Suppressor macrophage treated with lipopolysaccharide for 4 hours (primary cell): Measurements from ENCODE around the gene NSMF.
"Not testable (repeated sequence)": the region's sequence is repeated elsewhere in the genome, so short reads cannot be mapped to it uniquely, and the experiment has no call there.

Experiments
- DNase-seq: peaks from one replicate; pipeline ENCODE4 v3.0.0-alpha.2; 2020

NSMF gene

GRCh38 chr9:137474271-137474670, 15.1 kb upstream of the NSMF start:
- no peak for DNase-seq

GRCh38 chr9:137470785-137471184, 11.7 kb upstream of the NSMF start:
- DNase-seq = no peak

- no peak for DNase-seq
Measured at GRCh38 chr9:137467896-137468295, 8.8 kb upstream of the NSMF start.

GRCh38 chr9:137467161-137467581, 8.0 kb upstream of the NSMF start:
- no peak for DNase-seq

- not testable (repeated sequence) for DNase-seq
Measured at GRCh38 chr9:137466389-137467085, 7.4 kb upstream of the NSMF start.

- no peak for DNase-seq
Measured at GRCh38 chr9:137465720-137466388, 6.7 kb upstream of the NSMF start.

- DNase-seq = no peak
Measured at GRCh38 chr9:137465000-137465719, 6.0 kb upstream of the NSMF start.

- no peak for DNase-seq
Measured at GRCh38 chr9:137464291-137464999, 5.3 kb upstream of the NSMF start.

- DNase-seq = no peak
Measured at GRCh38 chr9:137463931-137464290, 4.8 kb upstream of the NSMF start.

GRCh38 chr9:137462986-137463930, 4.1 kb upstream of the NSMF start:
- DNase-seq = no peak

GRCh38 chr9:137462396-137462985, 3.4 kb upstream of the NSMF start:
- DNase-seq = no peak

- peak; percentile 96 for DNase-seq
Measured at GRCh38 chr9:137461663-137462395, 2.7 kb upstream of the NSMF start.

GRCh38 chr9:137461316-137461662, 2.2 kb upstream of the NSMF start:
- DNase-seq = no peak

- no peak for DNase-seq
Measured at GRCh38 chr9:137460363-137461315, 1.5 kb upstream of the NSMF start.

GRCh38 chr9:137459601-137460362, 648 bp upstream of the NSMF start:
- no peak for DNase-seq

GRCh38 chr9:137458194-137459151, 661 bp downstream of the NSMF start:
- no peak for DNase-seq

- DNase-seq = no peak
Measured at GRCh38 chr9:137457406-137458193, 1.5 kb downstream of the NSMF start.
